Measurements from ENCODE around the gene MEFV. TPM values are rescaled to one million over a fixed set of nuclear protein-coding genes. Genes with fewer than 3 reads are reported as not detected.

MEFV gene
- total and polyA plus RNA-seq, 2 of the 13 experiments (the other 11 are each of a cell fraction or from before 2014, with no cell fraction given): 0.22 TPM; not detected in 1

- TF ChIP-seq U2AF2 (IDR thresholded peaks at IDR 0.05; ENCODE audit: low read depth, low read length) (no peak), TCF12 (IDR thresholded peaks at IDR 0.05) (no peak), TCF12 (CRISPR knock-in tag; IDR thresholded peaks at IDR 0.05) (peak; percentile 56; the same call in 1 of the 2 replicates), SETDB1 (CRISPR knock-in tag; IDR thresholded peaks at IDR 0.05; ENCODE audit: borderline replicate concordance) (no peak), MTERF4 (CRISPR knock-in tag; IDR thresholded peaks at IDR 0.05) (peak; percentile 95; the same call in 1 of the 2 replicates), GATA4 (IDR thresholded peaks at IDR 0.05; ENCODE audit: borderline replicate concordance, low read depth) (peak; percentile 6; the same call in 1 of the 2 replicates), ZNF34 (CRISPR knock-in tag; IDR thresholded peaks at IDR 0.05; ENCODE audit: borderline replicate concordance) (peak; percentile 64; the same call in 1 of the 2 replicates), ZNF343 (CRISPR knock-in tag; IDR thresholded peaks at IDR 0.05) (no peak), XBP1 (CRISPR knock-in tag; IDR thresholded peaks at IDR 0.05) (peak; percentile 68), ZNF691 (CRISPR knock-in tag; IDR thresholded peaks at IDR 0.05; ENCODE audit: borderline replicate concordance, low read depth) (no peak), TOE1 (CRISPR knock-in tag; IDR thresholded peaks at IDR 0.05) (no peak), JARID2 (CRISPR knock-in tag; IDR thresholded peaks at IDR 0.05; ENCODE audit: insufficient replicate concordance) (no peak), SIX4 (CRISPR knock-in tag; IDR thresholded peaks at IDR 0.05) (no peak), ZNF326 (CRISPR knock-in tag; IDR thresholded peaks at IDR 0.05; ENCODE audit: borderline replicate concordance) (no peak), SRSF1 (optimal IDR thresholded peaks at IDR 0.05; ENCODE audit: low read depth, low read length) (peak; percentile 70), ARID3A (IDR thresholded peaks at IDR 0.05; ENCODE audit: low read depth, low read length) (no peak), TRIM22 (IDR thresholded peaks at IDR 0.05) (no peak), ZNF232 (CRISPR knock-in tag; IDR thresholded peaks at IDR 0.05; ENCODE audit: borderline replicate concordance) (no peak), IRX3 (CRISPR knock-in tag; IDR thresholded peaks at IDR 0.05; ENCODE audit: borderline replicate concordance, low read depth) (no peak), ZNF292 (CRISPR knock-in tag; IDR thresholded peaks at IDR 0.05; ENCODE audit: borderline replicate concordance, low read depth) (peak; percentile 66; the same call in 1 of the 2 replicates), NFRKB (IDR thresholded peaks at IDR 0.05) (no peak), ZNF234 (CRISPR knock-in tag; conservative IDR thresholded peaks at IDR 0.05) (no peak), ATF3 (CRISPR knock-in tag; IDR thresholded peaks at IDR 0.05) (no peak)
Observed at GRCh38 chr16:3264137-3265036, 8.0 kb upstream of the MEFV start (continued).
